HG02798 (cell line): Measurements from ENCODE around the gene LCLAT1.
"Not testable (repeated sequence)": the region's sequence is repeated elsewhere in the genome, so short reads cannot be mapped to it uniquely, and the experiment has no call there.

Experiments
- ATAC-seq: cut with Tn5 transposase; IDR thresholded peaks from one replicate; pipeline ENCODE4 v1.9.1; 2021; ENCODE audit warnings: mild to moderate bottlenecking; ENCODE audit not compliant: unreplicated experiment, poor library complexity

LCLAT1 gene

GRCh38 chr2:30511122-30512083 is 64.4 kb downstream of the LCLAT1 start:
- ATAC-seq, result no peak

GRCh38 chr2:30512243-30512886 is 65.3 kb downstream of the LCLAT1 start:
- no peak for ATAC-seq

- not testable (repeated sequence) for ATAC-seq
Measured at GRCh38 chr2:30513649-30514048, 66.6 kb downstream of the LCLAT1 start.

- no peak for ATAC-seq
Measured at GRCh38 chr2:30514134-30514847, 67.2 kb downstream of the LCLAT1 start.

GRCh38 chr2:30514848-30515435 is 67.9 kb downstream of the LCLAT1 start:
- ATAC-seq, result no peak

- ATAC-seq, result no peak
Measured at GRCh38 chr2:30516166-30516565, 69.1 kb downstream of the LCLAT1 start.

GRCh38 chr2:30519796-30520195 is 72.8 kb downstream of the LCLAT1 start:
- ATAC-seq, result no peak

- ATAC-seq, result no peak
Measured at GRCh38 chr2:30522421-30522820, 75.4 kb downstream of the LCLAT1 start.

GRCh38 chr2:30527411-30527810 is 80.4 kb downstream of the LCLAT1 start:
- no peak for ATAC-seq

GRCh38 chr2:30527859-30528258 is 80.8 kb downstream of the LCLAT1 start:
- ATAC-seq, result no peak

GRCh38 chr2:30530346-30530745 is 83.3 kb downstream of the LCLAT1 start:
- no peak for ATAC-seq

GRCh38 chr2:30541680-30542079 is 94.6 kb downstream of the LCLAT1 start:
- no peak for ATAC-seq

GRCh38 chr2:30545875-30546274 is 98.8 kb downstream of the LCLAT1 start:
- no peak for ATAC-seq

GRCh38 chr2:30548386-30548785 is 101.3 kb downstream of the LCLAT1 start:
- ATAC-seq, result no peak

GRCh38 chr2:30549096-30549495 is 102.0 kb downstream of the LCLAT1 start:
- no peak for ATAC-seq

GRCh38 chr2:30559544-30560275 is 112.7 kb downstream of the LCLAT1 start:
- no peak for ATAC-seq

- ATAC-seq, result no peak
Measured at GRCh38 chr2:30561349-30561748, 114.3 kb downstream of the LCLAT1 start.

GRCh38 chr2:30565851-30566358 is 118.9 kb downstream of the LCLAT1 start:
- no peak for ATAC-seq

GRCh38 chr2:30566631-30567030 is 119.6 kb downstream of the LCLAT1 start:
- no peak for ATAC-seq

- ATAC-seq, result no peak
Measured at GRCh38 chr2:30567317-30567716, 120.3 kb downstream of the LCLAT1 start.
